Left lung (tissue), 10 donors: ENCODE results near the gene CCDC102B. TPM values are rescaled to one million over a fixed set of nuclear protein-coding genes. Genes with fewer than 3 reads are reported as not detected.
A peak's percentile ranks its signal among the peaks of the same experiment; 100 is the strongest.
"Not testable (repeated sequence)": the region's sequence is repeated elsewhere in the genome, so short reads cannot be mapped to it uniquely, and the experiment has no call there.

Source experiments
- ATAC-seq: fragments of 200-7000 bp; cut with Tn5 transposase; one replicate; pipeline ENCODE4 v1.9.1; 2020; ENCODE audit warnings: moderate library complexity
- DNase-seq, 4 donors: peaks; one replicate each; pipeline ENCODE4 v3.0.0-alpha.2; 2013 to 2020
- H3K27ac ChIP-seq, 2 donors: fragments of 200-600 bp; sonication (generic) in 1 of 2; one replicate each; pipeline versions ENCODE4 v1.5.0 to v1.8.0; 2020 to 2021
- H3K27me3 ChIP-seq, 2 donors: fragments of 200-600 bp; sonication (generic) in 1 of 2; one replicate each; pipeline versions ENCODE4 v1.5.0 to v1.8.0; 2020 to 2021
- H3K36me3 ChIP-seq, 2 donors: fragments of 200-600 bp; sonication (generic) in 1 of 2; one replicate each; pipeline versions ENCODE4 v1.5.0 to v1.8.0; 2020 to 2021
- H3K4me1 ChIP-seq, 2 donors: fragments of 200-600 bp; one replicate each; pipeline ENCODE4 v1.8.0; 2021
- H3K4me3 ChIP-seq, 2 donors: fragments of 200-600 bp; sonication (generic) in 1 of 2; one replicate each; pipeline versions ENCODE4 v1.5.0 to v1.8.0; 2020 to 2021; ENCODE audit warnings: mild to moderate bottlenecking in 1 of 2
- H3K9me3 ChIP-seq, 2 donors: fragments of 200-600 bp; sonication (generic) in 1 of 2; one replicate each; pipeline versions ENCODE4 v1.5.0 to v1.8.0; 2020 to 2021
- intact Hi-C, 2 donors: fragments of 100-400 bp; cut with DNase I; formaldehyde crosslinking; loops; one replicate each; pipeline versions ENCODE4 v1.11.2 to v1.14.2; 2022
- polyA plus RNA-seq, 6 donors: library from polyadenylated mRNA; unstranded; fragments of 120-200 nt; gene quantifications; one replicate each; pipeline ENCODE4 v1.2.1, GENCODE V29; 2013; ENCODE audit not compliant: insufficient read length in 6 of 6
- total RNA-seq, 2 donors: library from RNA; stranded (reverse); fragmentation: NEBNext Ultra II Directional; extraction: Animal tissue kit (Norgen Biotek cat#: 25700); gene quantifications; one replicate each; pipeline ENCODE4 v1.2.1, GENCODE V29; 2021
- TF ChIP-seq, protein P1 (sequence below), 2 donors: fragments of 200-600 bp; sonication (generic) in 1 of 2; IDR thresholded peaks; one replicate each; pipeline versions ENCODE4 v1.5.0 to v1.8.0; 2021; ENCODE audit warnings: antibody characterized with exemption in 2 of 2
- donor health status: DM: no; HTN: yes; CAD: no.
- donor health status: DM: no; HTN: no; CAD: no.

Gene CCDC102B
- total and polyA plus RNA-seq, 8 donors = 10.6 to 78.3 (median 15.6) TPM

DNA sequence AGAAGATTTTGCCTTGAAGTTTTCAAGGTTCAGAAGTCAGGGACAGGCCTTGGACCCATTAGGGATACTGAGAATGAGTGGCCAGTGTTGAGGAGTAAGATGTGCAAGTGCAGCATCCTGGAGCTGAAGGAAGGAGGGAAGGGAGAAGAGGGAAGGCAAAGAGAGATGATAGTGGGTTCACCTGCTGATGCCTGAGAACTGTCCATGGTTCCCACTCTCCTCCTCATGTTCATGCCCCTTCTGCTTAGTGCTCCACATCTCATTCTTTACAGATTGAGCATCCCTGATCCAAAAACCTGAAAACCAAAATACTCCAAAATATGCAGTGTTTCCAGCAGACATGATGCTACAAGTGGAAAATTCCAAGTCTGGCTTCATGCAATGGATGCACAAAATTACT lies 137.8 kb downstream of the CCDC102B start:
- Histone ChIP-seq H3K36me3 (no peaks in the 10 kb centered on the region), H3K4me3 (no peak overlapping the region), H3K4me1 (no peaks in the 10 kb centered on the region), H3K9me3 (no peaks in the 10 kb centered on the region), H3K27me3 (no peaks in the 10 kb centered on the region), H3K27ac (no peak overlapping the region)
- intact Hi-C loops = no loop called here
- TF ChIP-seq, protein P1, sequence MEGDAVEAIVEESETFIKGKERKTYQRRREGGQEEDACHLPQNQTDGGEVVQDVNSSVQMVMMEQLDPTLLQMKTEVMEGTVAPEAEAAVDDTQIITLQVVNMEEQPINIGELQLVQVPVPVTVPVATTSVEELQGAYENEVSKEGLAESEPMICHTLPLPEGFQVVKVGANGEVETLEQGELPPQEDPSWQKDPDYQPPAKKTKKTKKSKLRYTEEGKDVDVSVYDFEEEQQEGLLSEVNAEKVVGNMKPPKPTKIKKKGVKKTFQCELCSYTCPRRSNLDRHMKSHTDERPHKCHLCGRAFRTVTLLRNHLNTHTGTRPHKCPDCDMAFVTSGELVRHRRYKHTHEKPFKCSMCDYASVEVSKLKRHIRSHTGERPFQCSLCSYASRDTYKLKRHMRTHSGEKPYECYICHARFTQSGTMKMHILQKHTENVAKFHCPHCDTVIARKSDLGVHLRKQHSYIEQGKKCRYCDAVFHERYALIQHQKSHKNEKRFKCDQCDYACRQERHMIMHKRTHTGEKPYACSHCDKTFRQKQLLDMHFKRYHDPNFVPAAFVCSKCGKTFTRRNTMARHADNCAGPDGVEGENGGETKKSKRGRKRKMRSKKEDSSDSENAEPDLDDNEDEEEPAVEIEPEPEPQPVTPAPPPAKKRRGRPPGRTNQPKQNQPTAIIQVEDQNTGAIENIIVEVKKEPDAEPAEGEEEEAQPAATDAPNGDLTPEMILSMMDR (IDR thresholded peaks at IDR 0.05) = no peak
- no peak for ATAC-seq
- DNase-seq = no peak

DNA sequence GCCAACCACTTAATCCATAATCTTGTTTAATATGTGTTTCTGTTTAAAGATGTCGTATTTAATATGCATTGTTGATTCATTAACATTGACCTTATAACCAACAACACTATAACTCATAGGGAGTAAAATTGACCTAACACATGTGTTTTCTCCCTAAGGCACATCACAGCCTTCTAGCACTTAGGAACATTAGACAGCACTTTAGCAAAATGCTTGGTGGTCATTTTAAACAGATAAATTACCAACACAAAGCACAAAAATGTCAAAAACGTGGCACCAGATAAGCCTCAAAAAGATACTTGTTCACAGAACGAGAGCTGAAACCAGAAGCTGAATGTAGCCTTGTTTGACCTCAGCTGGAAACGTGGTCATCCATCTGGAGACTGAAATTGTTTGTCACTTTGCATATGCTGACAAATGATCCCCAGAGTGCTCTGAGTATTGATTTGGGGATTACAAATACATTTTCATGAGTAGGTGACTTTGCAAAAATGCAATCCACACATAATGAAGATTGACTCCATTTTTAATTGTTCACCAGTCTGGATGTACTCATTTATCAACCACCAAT lies 139.2 kb downstream of the CCDC102B start:
- H3K9me3 ChIP-seq = no peaks in the 10 kb centered on the region
- H3K4me3 ChIP-seq = no peak overlapping the region
- ATAC-seq (no peak), DNase-seq (no peak)
- TF ChIP-seq, protein P1 (IDR thresholded peaks at IDR 0.05) = no peak
- H3K27ac ChIP-seq = no peak overlapping the region
- no peaks in the 10 kb centered on the region for H3K27me3 ChIP-seq
- H3K36me3 ChIP-seq = no peaks in the 10 kb centered on the region
- intact Hi-C loops = no loop called here
- H3K4me1 ChIP-seq = no peaks in the 10 kb centered on the region

DNA sequence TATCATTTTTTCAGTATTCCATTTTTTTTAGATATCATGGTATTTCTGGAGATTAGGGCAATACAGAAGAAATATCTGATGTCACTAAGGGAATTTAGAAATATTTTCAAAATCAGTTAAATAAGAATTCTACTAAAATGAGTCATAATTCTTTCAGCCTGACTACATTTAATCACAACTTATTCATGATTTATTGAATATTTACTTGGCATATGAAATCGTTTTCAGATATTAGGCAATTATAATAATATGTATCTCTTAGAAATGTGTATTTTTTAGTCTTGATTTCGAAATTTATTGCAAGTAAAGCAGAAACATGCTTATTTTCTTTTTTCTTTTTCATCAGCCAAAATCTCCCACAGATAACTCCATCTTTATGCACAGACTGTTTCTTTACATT lies 142.2 kb downstream of the CCDC102B start:
- Histone ChIP-seq H3K27me3 (no peaks in the 10 kb centered on the region), H3K9me3 (no peaks in the 10 kb centered on the region), H3K27ac (no peak overlapping the region), H3K36me3 (no peaks in the 10 kb centered on the region), H3K4me1 (no peaks in the 10 kb centered on the region), H3K4me3 (no peak overlapping the region)
- DNase-seq = no peak
- no peak for ATAC-seq
- TF ChIP-seq, protein P1 (IDR thresholded peaks at IDR 0.05) = no peak
- intact Hi-C loops = no loop called here

DNA sequence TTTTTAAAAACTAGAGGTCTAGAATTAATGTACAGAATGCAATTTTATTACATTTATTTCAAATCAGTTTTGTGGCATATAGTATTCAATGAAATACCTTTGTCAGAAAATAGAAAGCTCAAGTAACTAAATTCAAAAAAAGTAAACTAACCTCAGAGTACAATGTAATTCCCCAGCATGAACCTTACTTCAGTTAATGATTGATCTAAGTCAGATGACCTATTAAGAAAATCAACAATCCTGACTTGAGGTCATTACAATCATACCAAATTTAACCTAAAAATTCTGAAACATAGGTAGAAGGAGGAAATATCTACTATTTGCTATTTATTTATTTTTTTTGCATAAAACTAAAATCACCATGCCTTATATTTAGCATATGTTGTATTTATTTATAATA lies 142.9 kb downstream of the CCDC102B start:
- Histone ChIP-seq H3K27ac (no peak overlapping the region), H3K4me3 (no peak overlapping the region), H3K36me3 (no peaks in the 10 kb centered on the region), H3K27me3 (no peaks in the 10 kb centered on the region), H3K9me3 (no peaks in the 10 kb centered on the region), H3K4me1 (no peaks in the 10 kb centered on the region)
- DNase-seq = no peak
- intact Hi-C loops = no loop called here
- no peak for ATAC-seq
- TF ChIP-seq, protein P1 (IDR thresholded peaks at IDR 0.05) = no peak

DNA sequence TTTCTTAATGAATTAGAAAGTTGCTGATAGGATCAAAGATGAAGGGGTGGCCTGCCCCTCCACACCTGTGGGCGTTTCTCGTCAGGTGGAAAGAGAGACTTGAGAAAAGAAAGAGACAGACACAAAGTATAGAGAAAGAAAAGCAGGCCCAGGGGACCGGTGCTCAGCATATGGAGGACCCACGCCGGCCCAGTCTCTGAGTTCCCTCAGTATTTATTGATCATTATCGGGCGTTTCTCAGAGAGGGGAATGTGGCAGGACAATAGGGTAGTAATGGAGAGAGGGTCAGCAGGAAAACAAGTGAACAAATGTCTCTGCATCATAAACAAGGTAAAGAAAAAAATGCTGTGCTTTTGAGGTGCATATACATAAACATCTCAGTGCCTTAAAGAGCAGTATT lies 144.3 kb downstream of the CCDC102B start:
- no peaks in the 10 kb centered on the region for H3K4me1 ChIP-seq

DNA sequence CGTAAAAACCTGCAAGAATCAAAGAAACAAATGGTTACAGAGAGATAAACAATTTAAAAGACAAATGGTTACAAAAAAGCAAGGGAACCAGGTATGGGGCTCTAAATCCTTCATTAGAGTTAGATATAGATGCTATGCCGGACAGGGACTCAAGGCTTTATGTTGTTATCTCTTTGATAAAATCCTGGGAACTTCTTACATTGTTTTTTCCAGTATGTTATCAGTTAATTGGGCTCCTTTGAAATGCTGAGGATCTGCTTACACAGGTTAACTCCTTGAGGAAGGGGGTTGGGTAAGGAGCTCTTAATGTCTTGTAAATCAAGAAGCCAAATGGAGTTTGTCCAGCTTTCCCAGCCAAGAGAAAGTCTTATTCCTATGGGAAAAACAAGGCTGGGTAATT lies 146.0 kb downstream of the CCDC102B start:
- H3K27me3 ChIP-seq, H3K4me1 ChIP-seq, H3K9me3 ChIP-seq, DNase-seq, ATAC-seq, intact Hi-C loops, H3K4me3 ChIP-seq, H3K27ac ChIP-seq, H3K36me3 ChIP-seq: not testable (repeated sequence)

More for the DNA sequence above, 144.3 kb downstream of the CCDC102B start:
- intact Hi-C loops = no loop called here
- DNase-seq (peak in 1 of 4 donors; percentile 37), ATAC-seq (no peak)
- TF ChIP-seq, protein P1 (IDR thresholded peaks at IDR 0.05) = no peak
- H3K27me3 ChIP-seq = no peaks in the 10 kb centered on the region
- H3K9me3 ChIP-seq = no peaks in the 10 kb centered on the region
- H3K27ac ChIP-seq = no peak overlapping the region
- no peak overlapping the region for H3K4me3 ChIP-seq
- no peaks in the 10 kb centered on the region for H3K36me3 ChIP-seq
